Skeletal muscle cell (primary cell): ENCODE data around the gene PNKP.

ENCODE experiments used
- DNase-seq: peaks from one replicate; pipeline ENCODE4 v3.0.0-alpha.2; 2010; ENCODE audit warnings: low read depth
- H3K4me3 ChIP-seq: 2 replicates; pipeline ENCODE4 v1.5.1; 2011; ENCODE audit warnings: low read depth, mild to moderate bottlenecking, control low read depth, low read length, moderate library complexity

Gene PNKP

DNA sequence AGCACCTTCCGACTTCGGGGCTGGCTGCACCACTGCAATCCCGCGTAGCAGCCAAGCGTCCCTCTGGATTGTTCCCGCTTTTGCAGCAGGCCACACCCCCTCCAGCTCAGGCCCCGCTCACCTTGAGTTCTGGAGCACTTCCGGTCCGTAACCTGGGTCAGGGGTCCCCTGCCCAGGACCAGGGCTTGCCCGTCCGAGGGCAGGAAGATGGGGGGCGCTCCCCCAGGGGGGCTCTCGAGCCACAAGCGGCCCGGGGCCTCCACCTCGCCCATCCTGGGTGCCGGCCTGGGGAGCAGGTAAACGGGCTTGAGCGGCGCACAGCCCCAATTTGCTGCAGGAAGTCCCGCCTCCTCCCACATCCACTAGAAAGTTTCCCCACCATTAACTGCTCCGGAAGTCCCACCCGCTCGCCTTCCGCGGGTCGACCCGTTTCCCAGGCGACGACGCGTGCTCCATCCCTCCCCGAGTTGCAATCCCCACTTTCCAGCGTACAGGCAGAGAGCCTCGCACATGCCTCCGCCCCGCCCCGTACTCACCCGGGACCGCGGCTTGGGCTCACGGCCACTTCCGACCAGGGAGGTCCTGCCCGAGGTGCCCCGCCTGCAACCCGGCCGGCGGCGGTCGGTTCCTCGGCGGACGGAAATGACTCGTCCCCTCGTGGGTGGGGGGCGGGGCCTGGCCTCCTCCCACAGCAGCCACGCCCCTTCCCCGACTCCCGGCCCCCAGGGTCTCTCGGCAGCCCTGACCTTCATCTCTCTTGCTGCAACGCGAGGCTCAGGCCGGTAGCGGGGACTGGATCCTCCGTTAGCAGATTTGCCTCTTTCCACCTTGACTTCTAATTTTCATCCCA lies at the start of gene PNKP:
Gene PNKP (minus strand): TSS at position 644 of the 850 bp plus-strand sequence. CDS start 372 bp downstream, at position 272.
- peak within 1 kb of the TSS; percentile 88 for H3K4me3 ChIP-seq
- peak; percentile 72 for DNase-seq

DNA sequence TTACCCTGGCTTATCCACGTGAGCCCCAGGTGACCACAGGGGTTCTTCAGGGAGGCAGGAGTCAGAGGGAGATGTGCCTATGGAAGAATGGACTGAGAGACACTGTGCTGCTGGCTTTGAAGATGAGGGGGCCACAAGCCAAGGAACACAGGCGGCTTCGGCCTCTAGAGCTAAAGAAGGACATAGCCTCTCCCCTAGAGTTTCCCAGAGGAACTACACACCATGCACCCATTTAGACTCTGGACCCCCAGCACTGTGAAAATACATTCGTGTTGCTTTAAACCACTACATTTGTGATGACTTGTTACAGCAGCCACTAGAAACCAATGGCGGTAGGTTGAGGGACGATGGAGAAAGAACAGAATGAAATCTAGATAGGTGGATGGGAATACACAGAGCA lies 47.9 kb upstream of the PNKP start:
- no peak for DNase-seq
- H3K4me3 ChIP-seq = no peak overlapping the region

DNA sequence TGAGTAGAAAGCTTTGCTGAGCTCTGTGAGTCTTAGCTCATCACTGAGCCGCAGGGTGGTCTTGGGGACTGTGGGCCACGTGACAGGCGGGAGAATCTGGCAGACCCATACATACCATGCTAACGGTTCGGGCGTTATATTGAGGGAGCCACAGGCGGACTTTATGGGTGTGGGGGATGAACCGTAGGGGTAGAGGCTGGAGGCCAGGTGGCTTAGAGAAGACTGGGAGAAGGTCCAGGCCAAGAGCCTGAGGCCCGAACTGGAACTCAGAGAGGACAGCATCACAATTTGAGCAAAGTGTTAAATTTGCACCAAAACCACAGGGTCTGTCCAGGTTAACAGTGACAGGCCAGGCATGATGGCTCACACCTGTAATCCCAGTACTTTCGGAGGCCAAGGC lies 46.3 kb upstream of the PNKP start:
- H3K4me3 ChIP-seq = no peak overlapping the region
- no peak for DNase-seq

DNA sequence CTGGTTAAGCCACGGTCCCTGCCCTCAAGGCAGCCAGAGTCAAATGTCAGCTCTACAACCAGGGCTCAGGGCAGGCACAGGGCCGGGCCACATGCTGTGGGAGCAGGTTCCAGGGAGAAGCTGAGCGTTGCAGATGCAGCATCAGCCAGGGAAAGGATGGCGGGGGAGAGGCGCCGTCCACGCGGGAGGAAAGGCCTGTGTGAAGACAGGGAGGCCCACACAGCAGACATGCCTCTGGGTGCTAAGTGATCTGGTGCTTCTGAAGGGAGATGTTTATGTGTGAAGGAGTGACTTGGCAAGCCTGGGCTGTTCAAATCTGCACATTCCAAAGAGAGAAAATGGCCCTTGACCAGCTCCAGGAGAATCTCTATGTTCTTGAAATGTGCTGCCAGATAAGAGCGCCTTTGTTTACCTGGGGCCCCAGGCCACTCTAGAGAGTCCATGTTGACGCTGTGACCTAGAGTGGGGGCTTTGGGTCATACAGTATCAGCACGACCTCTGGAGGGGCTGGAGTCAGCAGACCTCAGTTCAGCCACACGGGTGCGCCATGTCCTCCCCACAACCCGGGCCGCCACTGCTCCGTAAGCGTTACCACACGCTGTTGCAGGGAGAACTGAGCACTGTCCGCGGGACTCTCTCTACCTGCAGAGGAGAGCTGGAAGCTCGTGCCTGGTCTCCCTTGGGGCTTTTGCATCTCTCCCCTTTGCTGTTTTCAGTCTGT lies 45.7 kb upstream of the PNKP start:
- H3K4me3 ChIP-seq = no peak overlapping the region
- no peak for DNase-seq

DNA sequence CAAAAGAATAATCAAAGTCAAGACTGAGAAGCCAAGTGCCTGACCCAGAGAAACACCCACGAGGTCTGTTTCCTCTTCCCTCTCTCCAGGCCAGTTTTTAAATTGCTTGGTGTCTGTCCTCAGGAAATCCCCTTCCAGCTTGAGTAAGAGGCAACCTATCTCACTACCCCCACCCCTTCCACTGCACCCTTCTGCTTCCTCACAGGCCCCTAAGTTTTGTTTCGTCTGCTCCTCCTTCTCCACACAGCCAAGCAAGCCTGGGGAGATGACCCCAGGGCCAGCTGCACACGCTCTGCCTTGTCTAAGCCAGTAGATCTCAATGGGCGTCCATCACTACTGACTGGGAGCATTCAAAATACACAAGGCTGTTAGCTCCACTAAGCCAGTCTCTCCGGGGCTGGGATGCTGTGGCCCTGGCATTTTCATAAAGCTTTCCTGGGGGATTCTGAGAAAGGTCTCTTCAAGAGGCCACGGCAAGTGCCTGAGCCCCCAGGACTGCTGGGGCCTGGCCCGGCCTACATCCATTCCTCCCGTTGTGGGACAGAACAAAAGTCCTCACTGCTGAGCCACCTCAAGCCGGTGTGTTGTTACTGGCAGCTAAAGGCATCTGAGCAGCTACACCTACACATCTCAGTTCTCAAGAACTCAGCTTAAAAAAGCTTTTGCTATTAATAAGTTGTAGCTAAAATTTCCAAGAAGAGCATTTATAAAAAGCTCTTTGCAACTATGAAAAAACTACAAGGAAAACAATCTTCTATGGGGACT lies 44.2 kb upstream of the PNKP start:
- DNase-seq = no peak
- no peak overlapping the region for H3K4me3 ChIP-seq

DNA sequence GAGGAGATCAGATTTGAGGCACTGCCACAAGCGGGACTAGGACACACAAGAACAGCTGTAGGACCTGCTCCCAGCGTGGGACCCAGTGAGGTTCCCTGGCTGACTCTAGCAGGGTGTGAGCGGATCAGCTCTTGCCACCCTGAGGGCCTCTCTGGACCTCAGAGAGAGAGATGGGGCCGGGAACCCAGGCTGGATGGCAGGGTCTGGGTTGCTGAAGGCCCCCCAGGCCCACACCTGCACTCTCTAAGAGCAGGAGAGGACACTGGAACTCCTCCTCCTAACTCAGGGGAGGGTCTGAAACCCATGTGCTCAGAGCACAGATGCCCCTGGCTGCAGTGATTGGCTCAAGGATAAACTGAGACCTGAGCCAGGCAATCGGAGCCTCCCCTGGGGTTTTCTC lies 42.8 kb upstream of the PNKP start:
- DNase-seq = no peak
- no peak overlapping the region for H3K4me3 ChIP-seq

DNA sequence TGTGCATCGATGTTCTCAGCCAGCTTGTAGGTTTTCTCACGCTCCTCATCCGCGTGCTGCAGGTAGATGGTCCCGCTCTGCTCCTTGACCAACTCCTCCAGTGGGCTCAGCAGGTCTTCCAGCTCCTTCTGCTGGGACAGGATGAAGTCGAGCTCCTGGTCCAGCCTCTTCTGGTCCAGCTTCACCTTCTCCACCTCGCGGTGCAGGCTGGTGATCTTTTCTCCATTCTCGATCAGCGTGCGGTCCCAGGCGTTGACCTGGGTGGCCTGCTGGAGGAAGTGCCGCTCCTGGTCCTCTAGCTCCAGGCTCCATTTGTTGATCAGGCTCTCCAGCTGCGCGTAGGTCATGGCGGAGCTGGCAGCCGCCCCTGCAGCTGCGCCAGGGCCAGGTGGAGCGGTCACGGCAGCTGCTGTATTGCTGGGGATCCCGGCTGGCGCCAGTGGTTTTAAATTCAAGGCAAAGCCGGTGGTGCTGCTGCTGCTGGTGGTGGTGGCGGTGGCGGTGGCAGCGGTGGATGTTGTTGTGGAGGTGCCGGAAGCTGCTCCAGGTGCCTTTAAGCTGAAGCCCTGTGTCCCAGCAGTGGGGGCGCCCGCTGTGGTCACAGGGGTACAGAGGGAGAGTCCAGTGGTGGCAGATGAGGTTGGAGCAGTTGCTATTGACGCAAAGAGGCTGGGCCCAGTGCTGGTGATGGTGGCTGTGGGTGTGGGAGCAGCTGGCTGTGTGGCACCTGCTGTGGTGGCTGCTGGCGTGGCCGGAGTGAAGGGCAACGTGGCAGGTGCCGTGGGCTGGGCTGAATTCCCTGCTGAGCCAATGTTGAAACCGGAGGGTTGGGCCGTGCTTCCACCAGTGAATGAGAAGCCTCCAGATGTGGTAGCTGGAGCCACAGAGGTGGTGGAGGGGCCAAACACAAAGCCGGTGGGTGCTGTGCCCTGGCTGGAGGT lies 41.4 kb upstream of the PNKP start:
- H3K4me3 ChIP-seq = no peak overlapping the region
- no peak for DNase-seq

DNA sequence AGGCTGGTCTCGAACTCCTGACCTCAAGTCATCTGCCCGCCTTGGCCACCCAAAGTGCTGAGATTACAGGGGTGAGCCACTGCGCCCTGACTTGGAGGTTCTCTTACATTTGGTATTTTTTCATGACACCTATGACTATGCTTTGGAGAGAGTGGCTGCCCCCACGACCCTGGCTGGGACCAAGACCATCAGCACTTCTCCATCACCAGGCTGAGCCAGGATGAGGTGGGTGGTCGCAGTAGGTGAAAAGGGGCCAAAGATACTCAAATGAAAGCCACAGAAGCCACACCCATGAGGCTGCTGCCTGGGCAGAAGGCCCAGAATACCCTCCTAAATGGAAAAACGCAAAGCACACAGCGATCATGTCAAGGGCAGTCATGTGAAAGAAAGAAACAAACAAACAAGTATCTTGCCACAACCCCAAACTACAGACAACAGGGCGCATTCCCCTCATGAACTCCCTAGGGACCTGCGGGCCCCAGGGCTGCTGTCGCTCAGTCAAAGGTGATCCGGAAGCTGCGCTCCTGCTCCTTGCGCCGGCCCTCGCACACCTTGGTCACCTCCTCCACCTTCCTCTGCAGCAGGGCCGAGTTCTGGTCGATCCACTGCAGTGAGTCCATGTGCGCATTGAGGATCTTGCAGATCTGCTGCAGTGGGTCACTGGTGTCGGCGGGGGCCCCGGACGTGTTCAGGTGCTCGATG lies 40.5 kb upstream of the PNKP start:
- no peak overlapping the region for H3K4me3 ChIP-seq
- no peak for DNase-seq

DNA sequence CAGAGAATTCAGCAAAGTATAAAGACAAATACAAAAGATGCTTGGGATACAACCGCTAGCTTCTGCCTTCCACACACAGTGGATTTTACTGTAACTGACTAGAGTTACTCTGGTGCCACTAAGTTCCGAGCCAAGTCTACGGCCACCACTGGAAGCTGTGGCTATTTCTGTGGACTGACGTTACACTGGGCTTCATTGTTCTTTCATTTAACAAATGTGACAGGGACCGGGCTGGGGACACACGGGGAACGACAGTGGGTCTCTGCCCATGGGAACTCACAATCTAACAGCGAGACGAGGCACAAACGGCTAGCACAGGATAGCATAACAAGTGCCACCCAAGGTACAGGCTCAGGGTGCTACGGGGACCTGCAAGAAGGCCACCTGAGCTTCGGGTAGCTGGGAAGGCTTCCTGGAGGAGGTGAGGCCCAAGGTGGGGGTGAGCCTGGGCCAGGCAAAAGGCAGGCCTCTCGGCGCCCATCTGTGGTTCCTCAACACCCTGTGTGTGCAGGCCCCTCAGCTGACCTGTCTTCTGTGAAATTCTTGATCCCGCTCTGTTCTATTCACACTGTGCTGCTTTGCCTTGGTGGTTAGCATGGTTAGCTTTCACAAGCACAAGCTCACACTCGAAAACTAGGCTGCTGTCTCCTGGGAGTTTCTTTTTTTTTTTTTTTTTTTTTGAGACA lies 39.6 kb upstream of the PNKP start:
- no peak overlapping the region for H3K4me3 ChIP-seq
- DNase-seq = no peak

DNA sequence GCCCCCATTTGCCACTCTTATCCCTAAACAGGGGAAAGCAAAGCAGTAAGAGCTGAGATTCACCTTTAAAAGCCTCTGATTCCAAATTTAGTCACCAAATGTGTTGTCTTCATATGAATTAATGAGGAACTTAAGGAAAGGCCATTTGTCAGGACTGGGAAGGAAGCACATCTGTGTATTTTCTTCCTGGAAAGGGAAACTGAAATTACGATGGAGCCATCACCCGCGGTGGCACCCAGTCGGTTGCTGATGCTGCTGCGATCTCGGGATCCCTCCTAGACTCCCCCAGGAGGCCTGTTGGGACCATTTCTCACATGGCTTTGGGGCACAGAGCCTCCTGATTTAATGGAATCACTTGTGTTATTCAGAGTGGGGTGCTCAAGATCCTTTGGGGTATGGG lies 36.8 kb upstream of the PNKP start:
- no peak for DNase-seq
- no peak overlapping the region for H3K4me3 ChIP-seq

DNA sequence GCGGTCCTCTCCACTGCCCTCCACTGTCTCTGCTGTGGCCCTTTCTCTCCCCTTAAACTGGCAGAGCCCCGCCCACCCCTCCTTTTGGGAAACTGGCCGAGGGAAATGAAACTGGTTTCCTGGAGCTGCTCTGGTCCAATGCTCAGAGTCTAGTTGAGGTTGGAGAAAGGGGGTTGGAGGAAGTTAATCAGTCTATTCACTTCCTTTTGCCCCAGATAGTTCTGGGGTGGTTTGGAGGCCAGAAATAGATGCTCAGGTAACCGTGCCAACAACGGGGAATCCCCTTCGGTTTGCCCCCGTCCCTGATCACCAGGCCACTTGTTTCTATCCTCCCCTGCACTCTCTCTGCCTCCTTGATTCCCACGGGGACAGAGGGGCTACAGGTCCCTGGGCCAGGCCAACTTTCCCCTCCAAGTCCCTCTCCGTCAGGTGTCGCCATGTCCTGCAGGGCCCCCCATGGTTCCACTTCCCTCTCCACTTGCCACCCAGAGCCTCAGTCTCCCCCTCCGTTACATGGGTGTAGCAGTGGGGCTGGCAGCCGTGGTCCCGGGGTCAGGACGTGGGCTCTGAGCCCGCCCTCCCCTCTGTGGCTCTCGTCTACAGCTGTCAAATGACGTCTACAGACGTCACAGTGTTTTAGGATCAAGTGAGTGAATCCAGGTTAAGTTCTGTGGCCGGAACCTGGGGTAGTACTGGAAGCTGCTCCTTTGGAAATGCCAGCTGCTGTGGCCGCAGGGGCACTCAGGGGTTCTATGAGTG lies 29.7 kb upstream of the PNKP start, which contains the start of gene IL4I1:
Gene IL4I1 (minus strand): TSS at position 25 of the 759 bp plus-strand sequence. CDS start 727 bp downstream, outside the sequence.
- H3K4me3 ChIP-seq = no peak within 1 kb of the TSS
- no peak for DNase-seq

DNA sequence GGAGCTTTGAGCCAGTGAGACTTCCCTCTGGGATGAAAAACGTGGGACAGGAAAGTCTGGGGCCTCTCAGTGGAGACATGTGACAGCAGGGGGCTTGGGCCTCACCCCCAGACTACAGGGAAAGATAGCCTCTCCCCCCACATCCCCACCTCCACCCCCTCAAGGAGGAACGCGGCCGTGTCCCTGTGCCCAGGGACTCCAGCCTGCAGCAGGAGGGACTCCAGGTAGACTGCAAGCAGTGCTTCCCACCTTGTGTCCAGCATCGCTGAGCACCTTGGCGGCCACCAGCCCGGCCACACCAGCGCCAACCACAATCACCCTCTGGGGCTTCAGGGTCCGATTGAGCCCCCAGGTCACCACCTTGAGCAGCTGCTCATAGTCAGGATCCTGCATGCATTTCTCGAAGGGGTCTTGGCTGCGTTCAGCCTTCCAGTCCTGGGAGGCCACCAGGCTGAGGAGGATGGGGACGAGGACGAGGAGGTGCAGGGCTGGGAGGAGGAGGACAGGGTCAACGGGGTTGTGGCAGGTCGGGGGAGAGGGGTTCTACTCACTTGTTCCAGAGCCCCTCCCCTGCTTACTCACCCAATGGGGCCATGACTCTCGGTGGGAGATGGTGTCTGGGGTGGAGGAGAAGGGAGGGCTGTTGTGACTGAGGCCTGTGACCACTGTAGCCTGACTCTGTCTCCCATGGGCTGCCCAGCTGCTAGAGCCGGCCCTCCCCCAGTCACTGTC lies 28.4 kb upstream of the PNKP start:
- no peak overlapping the region for H3K4me3 ChIP-seq
- no peak for DNase-seq

DNA sequence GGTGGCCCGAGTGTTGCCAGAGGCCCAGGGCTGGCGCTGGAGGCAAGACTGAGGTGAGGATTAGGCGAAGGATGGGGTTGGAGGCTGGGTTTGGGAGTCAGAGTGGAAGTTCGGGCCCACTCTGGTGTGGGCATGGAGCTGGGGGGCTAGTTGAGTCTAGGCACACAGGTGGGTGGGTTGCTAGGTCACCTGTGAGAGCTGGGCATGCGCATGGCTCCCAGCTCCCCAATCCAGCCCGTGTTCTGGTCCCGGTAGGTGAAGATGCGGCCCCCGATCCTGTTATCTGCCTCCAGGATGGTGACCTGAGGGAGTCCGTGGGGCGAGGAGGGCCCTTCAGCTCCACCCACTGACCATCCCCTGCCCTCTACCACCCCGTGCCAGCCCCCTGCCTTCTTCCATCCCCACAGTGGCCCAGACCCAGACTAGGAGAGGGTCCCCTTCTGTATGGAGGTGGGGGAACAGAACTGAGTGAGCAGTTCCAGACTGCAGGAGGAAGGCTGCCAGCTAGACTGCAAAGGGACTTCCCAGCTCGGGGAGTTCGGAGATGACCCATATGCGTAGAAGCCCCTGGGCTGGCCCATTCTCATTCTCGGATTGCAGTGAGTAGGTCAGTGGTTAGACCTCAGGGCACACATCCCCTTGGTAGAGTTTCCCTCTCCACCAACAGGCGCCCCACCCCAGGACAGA lies 27.6 kb upstream of the PNKP start:
- DNase-seq = no peak
- H3K4me3 ChIP-seq = no peak overlapping the region

DNA sequence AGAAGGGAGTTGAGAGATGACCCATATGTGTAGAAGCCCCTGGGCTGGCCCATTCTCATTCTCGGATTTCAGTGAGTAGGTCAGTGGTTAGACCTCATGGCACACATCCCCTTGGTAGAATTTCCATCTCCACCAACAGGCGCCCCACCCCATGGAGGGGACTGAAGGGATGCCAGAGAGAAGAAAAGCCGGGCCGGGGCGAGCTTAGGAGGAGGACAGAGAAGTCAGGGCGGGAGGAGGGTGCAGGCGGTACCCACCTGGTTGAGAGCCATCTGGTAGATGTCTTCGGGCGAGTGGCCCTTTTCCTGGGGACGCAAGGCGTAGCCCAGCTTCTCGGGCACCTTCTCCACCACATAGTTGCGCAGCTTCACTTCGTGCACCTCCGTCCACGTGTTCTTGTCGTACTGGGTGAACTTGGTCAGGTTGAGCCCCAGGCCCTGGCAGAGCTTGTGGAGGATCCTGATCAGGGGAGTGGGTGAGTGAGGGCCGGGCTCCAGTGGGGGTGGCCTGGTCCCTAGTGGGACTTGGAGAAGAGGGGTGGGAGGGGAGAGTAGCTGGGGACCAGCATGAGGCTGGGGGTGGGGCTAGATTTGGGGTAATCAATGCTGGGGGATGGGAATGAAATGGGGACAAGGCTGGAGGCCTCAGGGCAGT lies 26.8 kb upstream of the PNKP start:
- no peak overlapping the region for H3K4me3 ChIP-seq
- DNase-seq = no peak

DNA sequence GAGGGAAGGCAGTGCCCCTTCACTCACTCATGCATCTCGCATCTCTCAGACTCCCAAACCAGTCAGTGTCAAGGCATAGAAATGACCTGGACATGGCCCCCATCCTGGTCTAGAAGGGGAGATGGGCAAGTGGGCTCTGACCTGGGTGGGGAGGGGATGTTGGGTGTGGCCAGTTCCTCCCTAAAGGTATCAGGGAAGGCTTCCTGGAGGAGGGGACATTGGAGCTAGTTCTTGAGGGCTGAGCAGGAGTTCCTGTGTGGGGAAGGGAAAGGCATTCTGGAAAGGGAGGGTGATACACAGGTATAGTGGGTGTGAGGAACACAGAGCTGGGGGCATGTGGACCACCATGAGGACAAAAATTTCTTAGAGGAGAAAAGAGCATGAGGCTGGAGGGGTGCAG lies 25.3 kb upstream of the PNKP start:
- no peak overlapping the region for H3K4me3 ChIP-seq
- DNase-seq = no peak

DNA sequence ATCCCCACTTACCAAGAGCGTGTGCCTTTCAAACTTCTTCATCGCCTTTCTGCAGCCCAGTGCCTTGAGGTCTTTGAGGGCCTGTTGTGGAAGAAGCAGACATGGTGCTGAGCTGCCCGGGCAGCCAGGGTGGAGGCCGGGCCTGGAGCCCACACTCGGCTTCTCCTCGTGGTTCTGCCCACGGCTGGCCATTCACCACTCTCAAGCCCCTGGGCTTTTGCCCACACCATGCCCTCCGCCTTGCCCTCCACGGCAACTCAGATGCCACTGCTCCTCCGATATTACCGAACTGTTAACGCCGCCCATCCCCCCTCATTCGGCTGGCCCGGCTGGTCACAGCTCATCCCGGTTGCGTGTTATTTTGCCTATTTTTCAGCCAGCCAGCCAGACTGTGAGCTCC lies 24.0 kb upstream of the PNKP start:
- H3K4me3 ChIP-seq = no peak overlapping the region
- DNase-seq = no peak
